Activated CD4-positive, alpha-beta T cell treated with anti-CD3 and anti-CD28 coated beads, Interleukin-2, Interleukin-6, amounts not matched to agents 100 ng/mL and 50 ng/mL, durations not matched to agents 16 hours and 8 hours (primary cell): Measurements from ENCODE around the gene FCN3.
A peak's percentile ranks its signal among the peaks of the same experiment; 100 is the strongest.

ENCODE experiments used
- DNase-seq: peaks from one replicate; pipeline ENCODE4 v3.0.0-alpha.2; 2020

The FCN3 gene

GRCh38 chr1:27379564-27380122, 5.0 kb upstream of the FCN3 start:
- DNase-seq = no peak

GRCh38 chr1:27377760-27378495, 3.3 kb upstream of the FCN3 start:
- DNase-seq = no peak

DNA sequence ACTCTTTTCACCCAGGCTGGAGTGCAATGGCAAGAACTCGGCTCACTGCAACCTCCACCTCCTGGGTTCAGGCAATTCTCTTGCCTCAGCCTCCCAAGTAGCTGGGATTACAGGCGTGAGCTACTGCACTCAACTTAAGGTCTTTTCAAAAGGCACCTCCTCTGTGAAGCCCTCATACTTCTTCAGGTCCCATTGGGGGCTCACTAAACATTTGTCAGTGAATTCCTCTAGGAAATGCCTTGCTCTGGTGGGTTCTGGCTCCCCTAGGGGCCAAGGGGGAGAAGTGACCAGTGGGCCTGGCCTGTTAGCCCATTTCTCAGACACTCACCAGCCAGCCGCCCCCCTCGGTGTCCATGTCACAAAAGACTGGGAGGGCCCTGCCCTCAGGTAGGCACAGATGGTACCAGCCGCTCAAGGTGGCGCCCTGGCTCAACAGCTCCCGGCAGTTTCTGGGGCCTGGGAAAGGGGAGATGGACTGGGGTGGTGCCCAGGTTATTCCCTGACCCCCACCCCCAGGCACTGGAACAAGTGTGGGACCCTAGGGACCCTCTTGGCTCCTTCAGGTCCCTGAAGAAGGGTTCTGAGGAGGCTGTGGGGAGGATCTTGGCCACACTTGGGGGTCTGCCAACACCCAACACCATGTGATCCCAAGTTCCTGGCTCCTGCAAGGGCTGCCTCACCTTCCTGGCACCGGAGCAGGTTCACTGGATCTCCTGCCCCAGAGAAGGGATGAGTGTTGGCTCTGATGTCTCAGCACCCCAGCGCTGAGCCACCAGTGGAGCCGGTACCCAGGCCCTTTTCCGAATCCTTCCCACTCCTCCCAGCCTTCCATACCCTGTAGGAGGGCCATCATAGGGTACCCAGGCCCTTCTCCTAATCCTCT, 1.6 kb downstream of the FCN3 start:
- no peak for DNase-seq

DNA sequence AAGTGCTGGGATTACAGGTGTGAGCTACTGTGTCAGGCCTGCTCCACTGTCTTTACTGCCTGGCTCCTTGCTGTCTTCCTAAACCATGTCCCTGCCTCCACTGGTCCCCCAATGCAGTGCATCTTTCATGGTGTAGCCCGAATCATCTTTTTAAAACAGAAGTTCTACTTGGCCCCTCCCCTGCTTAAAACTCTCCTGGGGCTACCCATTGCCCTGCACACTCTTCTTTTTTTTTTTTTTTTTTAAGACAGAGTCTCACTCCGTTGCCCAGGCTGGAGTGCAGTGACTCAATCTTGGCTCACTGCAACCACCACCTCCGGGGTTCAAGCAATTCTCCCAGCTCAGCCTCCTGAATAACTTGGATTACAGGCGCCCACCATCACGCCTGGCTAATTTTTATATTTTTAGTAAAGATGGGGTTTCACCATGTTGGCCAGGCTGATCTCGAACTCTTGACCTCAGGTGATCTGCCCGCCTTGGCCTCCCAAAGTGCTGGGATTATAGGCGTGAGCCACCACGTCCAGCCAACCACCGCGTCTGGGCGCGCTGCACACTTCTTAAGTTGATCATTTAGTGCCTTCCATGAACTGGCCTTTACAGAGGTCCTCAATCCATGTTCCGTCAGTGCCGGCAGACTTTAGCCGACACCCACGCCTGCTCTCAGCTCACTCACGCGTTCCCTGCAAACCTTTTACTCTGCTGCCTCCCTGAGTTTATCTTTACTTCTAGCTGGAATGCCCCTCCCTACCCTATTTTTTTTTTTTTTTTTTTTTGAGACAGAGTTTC, 2.4 kb downstream of the FCN3 start:
- DNase-seq = no peak

DNA sequence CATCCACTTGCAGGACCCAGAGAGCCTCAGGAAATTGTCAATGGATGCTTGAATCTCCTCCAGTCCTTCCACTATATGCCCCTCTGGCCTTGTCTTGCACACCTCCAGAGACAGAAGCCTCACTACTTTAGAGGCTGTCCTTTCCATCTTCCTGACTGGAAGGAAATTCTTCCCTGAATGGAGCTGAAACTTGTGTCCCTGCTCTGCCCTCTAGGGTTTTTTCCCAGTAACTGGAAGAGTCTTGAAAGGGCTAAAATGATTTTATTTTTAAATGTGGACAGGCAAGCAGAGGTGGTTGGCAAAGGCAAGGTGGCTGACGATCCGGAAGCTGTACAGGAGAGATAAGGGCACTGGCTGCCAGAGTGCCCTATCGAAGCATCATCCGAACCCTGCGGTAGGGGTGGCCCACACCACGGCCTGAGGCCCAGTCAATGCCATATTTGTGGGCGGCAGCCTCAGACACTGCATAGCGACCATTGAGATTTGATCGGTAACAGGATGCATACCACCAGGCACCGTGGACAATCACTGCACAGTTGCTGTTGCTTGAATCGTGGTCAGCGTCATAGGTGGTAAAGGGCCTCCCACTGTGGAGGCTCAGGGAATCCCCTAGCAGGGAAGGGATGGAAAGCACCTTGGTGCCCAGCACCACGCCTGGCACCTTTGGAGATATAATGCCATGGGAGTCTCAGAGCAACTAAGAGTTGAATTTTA, 5.6 kb downstream of the FCN3 start:
- no peak for DNase-seq

GRCh38 chr1:27367160-27367650, 7.4 kb downstream of the FCN3 start:
- no peak for DNase-seq

- peak; percentile 63 for DNase-seq
Measured at GRCh38 chr1:27366411-27367159, 8.0 kb downstream of the FCN3 start, which contains the start of gene MAP3K6. Gene MAP3K6, minus strand, starts transcription at chr1:27366961. Its CDS starts 364 bp downstream, at chr1:27366597.

- peak; percentile 84 for DNase-seq
Measured at GRCh38 chr1:27366113-27366410, 8.6 kb downstream of the FCN3 start.

- DNase-seq = peak; percentile 87
Measured at GRCh38 chr1:27365372-27366112, 9.1 kb downstream of the FCN3 start.

DNA sequence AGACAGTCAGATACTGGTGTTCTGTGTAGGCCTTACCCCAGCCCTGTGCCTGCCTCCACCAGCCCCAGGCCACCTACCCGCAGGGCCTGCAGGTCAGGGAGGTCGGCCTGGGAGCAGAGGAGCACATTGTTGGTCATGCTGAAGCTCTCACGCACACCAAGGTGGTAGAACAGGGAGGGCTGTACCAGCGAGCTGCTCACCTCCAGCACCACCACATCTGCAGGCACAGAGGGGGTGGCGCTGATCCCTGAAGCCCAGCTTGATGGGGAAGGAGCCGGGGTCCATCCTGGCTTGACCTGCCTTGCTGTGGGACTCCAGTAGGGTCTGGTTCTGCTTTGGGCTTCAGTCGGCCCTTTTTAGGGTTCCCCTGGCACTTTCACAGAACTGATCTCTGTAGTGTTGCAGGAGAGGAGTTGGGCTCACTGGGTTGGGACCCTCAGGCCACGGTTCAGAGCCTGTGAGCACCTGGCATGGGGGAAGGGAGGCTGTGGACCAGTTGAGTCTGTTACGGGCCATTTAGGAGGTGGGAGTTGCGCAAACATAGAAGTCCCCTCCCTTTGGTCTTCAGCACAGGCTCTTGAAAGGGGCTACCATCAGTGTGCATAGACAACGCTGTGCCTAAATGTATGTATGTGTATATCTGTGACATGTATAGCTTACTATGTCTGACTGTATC, 9.8 kb downstream of the FCN3 start:
- no peak for DNase-seq

GRCh38 chr1:27363766-27364695, 10.6 kb downstream of the FCN3 start:
- DNase-seq = no peak

- no peak for DNase-seq
Measured at GRCh38 chr1:27361553-27361952, 13.1 kb downstream of the FCN3 start.

GRCh38 chr1:27361044-27361402, 13.6 kb downstream of the FCN3 start:
- no peak for DNase-seq

DNA sequence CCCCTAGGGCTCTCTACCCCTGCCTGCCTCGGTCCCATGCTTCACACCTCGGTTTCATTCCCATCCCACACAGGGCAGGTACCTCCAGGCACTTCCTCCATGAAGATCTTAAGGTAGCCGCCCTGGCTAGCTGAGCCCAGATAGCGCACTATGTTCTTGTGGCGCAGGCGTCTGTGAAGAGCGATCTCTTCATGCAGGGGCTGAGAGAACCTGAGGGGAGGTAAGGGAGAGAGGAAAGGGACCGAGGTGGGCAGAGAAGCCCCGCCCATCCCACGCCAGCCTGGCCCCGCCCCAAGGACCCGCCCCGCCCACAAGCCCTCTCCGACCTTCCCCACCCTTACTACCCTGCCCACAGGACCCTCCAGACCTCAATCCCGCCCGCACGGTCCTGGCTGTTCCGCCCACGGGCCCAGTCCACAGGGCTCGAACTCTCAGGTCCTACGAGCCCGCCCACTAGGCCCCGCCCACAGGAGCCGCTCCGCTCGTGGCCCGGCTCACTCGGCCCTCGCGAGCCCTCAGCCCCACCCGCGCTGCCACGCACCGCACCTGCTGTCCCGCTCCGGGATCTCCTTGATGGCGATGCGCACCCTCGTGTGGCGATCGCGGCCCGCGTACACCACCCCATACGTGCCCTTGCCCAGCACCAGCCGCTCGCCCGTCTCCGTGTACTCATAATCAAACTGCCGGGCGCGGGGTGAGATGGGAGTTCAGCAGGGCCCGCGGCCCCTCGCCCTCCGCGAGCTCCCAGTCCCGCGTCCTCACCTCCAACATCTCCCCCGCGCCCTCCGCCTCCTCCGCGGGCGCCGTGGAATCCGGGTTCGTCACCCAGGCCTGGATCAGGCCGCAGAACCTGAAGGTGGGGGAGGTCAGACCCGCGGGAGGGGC, 14.2 kb downstream of the FCN3 start:
- DNase-seq = peak; percentile 20

DNA sequence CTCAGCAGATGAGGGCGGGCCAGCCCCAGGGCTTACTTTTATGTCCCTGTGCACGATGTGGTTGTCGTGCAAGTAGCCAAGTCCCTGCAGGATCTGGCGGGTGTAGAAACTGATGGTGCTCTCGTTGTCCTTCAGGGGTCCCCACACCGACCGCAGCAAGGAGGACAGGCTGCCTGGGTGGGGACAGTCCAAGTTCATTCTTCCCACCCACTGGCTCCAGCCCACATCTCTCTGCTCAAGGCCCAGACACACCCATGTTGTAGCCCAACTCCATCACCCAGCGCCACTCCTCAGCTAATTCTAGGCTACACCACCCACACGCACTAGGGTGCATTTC, 14.8 kb downstream of the FCN3 start:
- DNase-seq = no peak

GRCh38 chr1:27358928-27359313, 15.7 kb downstream of the FCN3 start:
- no peak for DNase-seq

GRCh38 chr1:27358038-27358927, 16.3 kb downstream of the FCN3 start:
- DNase-seq = no peak
